Aorta (tissue), 5 donors: ENCODE data around the gene SLC37A1. TPM values are rescaled to one million over a fixed set of nuclear protein-coding genes. Genes with fewer than 3 reads are reported as not detected.

Experiments
- ATAC-seq: fragments of 200-7000 bp; cut with Tn5 transposase; one replicate; pipeline ENCODE4 v1.9.1; 2022; ENCODE audit warnings: moderate library complexity; ENCODE audit not compliant: low FRiP score
- DNase-seq, 2 donors: peaks; one replicate each; pipeline ENCODE4 v3.0.0-alpha.2; 2020
- H3K27ac ChIP-seq, 2 donors: one replicate each; pipeline ENCODE4 v1.5.1; 2013; ENCODE audit warnings: low read length in 2 of 2, mild to moderate bottlenecking in 2 of 2, moderate library complexity in 2 of 2, control low read depth in 1 of 2, inconsistent platforms in 1 of 2, low read depth in 1 of 2
- H3K27me3 ChIP-seq, 2 donors: one replicate each; pipeline ENCODE4 v1.6.1; 2013; ENCODE audit warnings: control low read depth in 1 of 2, low read length in 1 of 2, mild to moderate bottlenecking in 1 of 2, moderate library complexity in 1 of 2; ENCODE audit not compliant: insufficient read depth in 2 of 2, control insufficient read depth in 1 of 2
- H3K36me3 ChIP-seq, 2 donors: one replicate each; pipeline ENCODE4 v1.6.1; 2013; ENCODE audit warnings: control low read depth in 1 of 2, low read length in 1 of 2, mild to moderate bottlenecking in 1 of 2; ENCODE audit not compliant: insufficient read depth in 2 of 2, control insufficient read depth in 1 of 2
- H3K4me1 ChIP-seq, 2 donors: one replicate each; pipeline ENCODE4 v1.6.1; 2013; ENCODE audit warnings: low read length in 2 of 2, control low read depth in 1 of 2, mild to moderate bottlenecking in 1 of 2, moderate library complexity in 1 of 2; ENCODE audit not compliant: insufficient read depth in 2 of 2, control insufficient read depth in 1 of 2
- H3K4me3 ChIP-seq, 2 donors: one replicate each; pipeline ENCODE4 v1.5.1; 2013; ENCODE audit warnings: low read length in 2 of 2, control low read depth in 1 of 2, mild to moderate bottlenecking in 1 of 2
- H3K9me3 ChIP-seq: one replicate; pipeline ENCODE4 v1.6.1; 2013; ENCODE audit warnings: mild to moderate bottlenecking, low read length; ENCODE audit not compliant: control insufficient read depth
- WGBS, 2 donors: extraction: QIAGEN DNeasy Blood & Tissue Kit; methylation state at CpG; one replicate each; pipeline ENCODE4 v1.1.7; 2013; 5-methylcytosine and 5-hydroxymethylcytosine counted together
- intact Hi-C, 2 donors: fragments of 100-400 bp; cut with DNase I; formaldehyde crosslinking; loops; one replicate each; pipeline versions ENCODE4 v1.14.2 to v1.15.0; 2022
- polyA plus RNA-seq, 2 donors: library from polyadenylated mRNA; stranded (reverse); fragments of 200-250 nt; gene quantifications; one replicate each; pipeline ENCODE4 v1.2.3, GENCODE V29; 2013
- total RNA-seq, 2 donors: library from RNA; stranded (reverse); fragmentation: NEBNext Ultra II Directional; extraction: Animal tissue kit (Norgen Biotek cat#: 25700); gene quantifications; one replicate each; pipeline ENCODE4 v1.2.1, GENCODE V29; 2021
- donor health status: healthy with polysubstance abuse.
- donor health status: Bipolar disorder and iron deficiency.
- donor health status: DM: no; HTN: no; CAD: no.
- donor health status: DM: no; HTN: no; CAD: no.
- donor health status: DM: yes; HTN: yes; CAD: no.

Gene SLC37A1
- total and polyA plus RNA-seq, 4 donors, result 5.0 to 11.7 (median 6.4) TPM

GRCh38 chr21:42566524-42567213 lies 53.0 kb downstream of the SLC37A1 start:
- ATAC-seq, result no peak
- WGBS, 2 donors, result 90 to 91% methylated on average over 15 to 16 of the region's 16 CpGs
- Histone ChIP-seq H3K36me3 (peaks cover 0 to 5% of the 10 kb centered on the region in 2 donors), H3K27ac (no peak overlapping the region), H3K27me3 (no peaks in the 10 kb centered on the region), H3K4me1 (no peaks in the 10 kb centered on the region), H3K4me3 (no peak overlapping the region), H3K9me3 (no peaks in the 10 kb centered on the region)
- DNase-seq, result peak; percentile 27 to 58
- intact Hi-C loops, result no loop called here

DNA sequence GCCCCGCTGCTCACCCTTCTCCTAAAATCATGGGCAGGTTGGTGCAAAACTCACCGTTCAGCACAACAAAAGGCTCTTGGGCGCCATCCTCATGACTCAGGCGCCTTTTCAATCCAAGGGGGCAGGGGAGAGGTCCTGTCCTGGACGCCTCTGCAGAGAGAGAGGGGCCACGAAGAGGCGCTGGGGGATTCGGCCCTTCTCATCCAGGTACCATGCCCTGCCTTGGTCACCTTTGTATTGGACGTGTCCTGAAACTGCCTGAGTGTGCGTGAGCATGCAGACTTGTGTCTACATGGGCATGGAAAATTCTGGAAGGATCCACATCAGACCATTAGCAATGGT lies 53.5 kb downstream of the SLC37A1 start:
- no peak overlapping the region for H3K4me3 ChIP-seq
- H3K27ac ChIP-seq, result no peak overlapping the region
- no peaks in the 10 kb centered on the region for H3K9me3 ChIP-seq
- no peaks in the 10 kb centered on the region for H3K27me3 ChIP-seq
- H3K4me1 ChIP-seq, result no peaks in the 10 kb centered on the region
- ATAC-seq (no peak), DNase-seq (peak; percentile 18 to 67)
- peaks cover 0 to 5% of the 10 kb centered on the region in 2 donors for H3K36me3 ChIP-seq
- intact Hi-C loops, result no loop called here
- WGBS, 2 donors, result 95% methylated on average over 10 of the region's 10 CpGs

DNA sequence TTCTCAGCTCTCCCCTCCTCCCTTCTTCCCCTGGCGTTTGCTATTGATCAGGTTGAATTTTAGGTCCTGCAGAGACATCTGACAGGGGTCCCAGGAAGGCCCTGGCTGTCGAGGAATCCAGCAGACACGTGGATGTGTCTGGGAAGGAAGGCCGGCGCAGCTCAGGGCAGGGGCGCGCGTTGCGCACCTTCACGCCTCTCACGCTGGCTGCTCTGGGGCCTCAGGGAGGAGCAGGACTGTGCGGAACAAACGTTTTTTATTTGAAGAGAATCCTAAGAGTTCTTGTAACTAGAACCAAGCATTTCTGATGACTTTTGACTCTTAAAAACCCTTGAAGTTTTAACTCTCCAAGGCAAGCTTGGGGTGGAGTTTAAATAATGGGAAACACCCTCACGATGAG lies 54.2 kb downstream of the SLC37A1 start:
- peaks cover 0 to 5% of the 10 kb centered on the region in 2 donors for H3K36me3 ChIP-seq
- H3K9me3 ChIP-seq, result no peaks in the 10 kb centered on the region
- DNase-seq (peak; percentile 23 to 40), ATAC-seq (no peak)
- 88% methylated on average over 14 of the region's 14 CpGs for WGBS, 2 donors
- no peak overlapping the region for H3K27ac ChIP-seq
- no peak overlapping the region for H3K4me3 ChIP-seq
- no peaks in the 10 kb centered on the region for H3K4me1 ChIP-seq
- no peaks in the 10 kb centered on the region for H3K27me3 ChIP-seq
- intact Hi-C loops, result no loop called here

DNA sequence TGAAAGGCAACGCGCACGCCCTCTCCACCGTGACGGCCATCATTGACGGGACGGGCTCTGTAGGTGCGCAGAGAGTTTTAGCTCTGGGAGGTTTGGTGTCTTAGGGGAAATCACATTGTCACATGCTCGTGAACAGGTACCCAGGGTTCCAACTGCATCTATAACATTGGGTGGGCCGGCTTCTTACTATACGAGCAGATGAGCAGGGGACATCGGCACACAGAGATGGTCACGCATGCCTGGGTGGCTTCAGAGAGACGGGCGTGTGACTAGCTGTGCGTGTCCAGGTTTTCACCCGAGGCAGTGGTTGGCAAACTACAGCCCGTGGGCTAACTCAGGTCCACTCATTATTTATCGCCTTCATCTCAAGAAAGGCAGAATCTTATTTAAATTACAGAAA lies 54.7 kb downstream of the SLC37A1 start:
- Histone ChIP-seq H3K27me3 (no peaks in the 10 kb centered on the region), H3K27ac (no peak overlapping the region), H3K4me3 (no peak overlapping the region), H3K36me3 (peaks cover 0 to 5% of the 10 kb centered on the region in 2 donors), H3K9me3 (no peaks in the 10 kb centered on the region), H3K4me1 (no peaks in the 10 kb centered on the region)
- 96% methylated on average over 19 of the region's 19 CpGs for WGBS, 2 donors
- DNase-seq, result peak; percentile 29 to 32
- no peak for ATAC-seq
- intact Hi-C loops, result no loop called here

GRCh38 chr21:42568866-42569731 lies 55.4 kb downstream of the SLC37A1 start:
- Histone ChIP-seq H3K4me1 (no peaks in the 10 kb centered on the region), H3K9me3 (no peaks in the 10 kb centered on the region), H3K36me3 (peaks cover 0 to 5% of the 10 kb centered on the region in 2 donors), H3K27ac (no peak overlapping the region), H3K27me3 (no peaks in the 10 kb centered on the region), H3K4me3 (no peak overlapping the region)
- WGBS, 2 donors, result 88 to 89% methylated on average over 35 of the region's 35 CpGs
- ATAC-seq, result no peak
- DNase-seq, result peak; percentile 40 to 43
- intact Hi-C loops, result no loop called here

DNA sequence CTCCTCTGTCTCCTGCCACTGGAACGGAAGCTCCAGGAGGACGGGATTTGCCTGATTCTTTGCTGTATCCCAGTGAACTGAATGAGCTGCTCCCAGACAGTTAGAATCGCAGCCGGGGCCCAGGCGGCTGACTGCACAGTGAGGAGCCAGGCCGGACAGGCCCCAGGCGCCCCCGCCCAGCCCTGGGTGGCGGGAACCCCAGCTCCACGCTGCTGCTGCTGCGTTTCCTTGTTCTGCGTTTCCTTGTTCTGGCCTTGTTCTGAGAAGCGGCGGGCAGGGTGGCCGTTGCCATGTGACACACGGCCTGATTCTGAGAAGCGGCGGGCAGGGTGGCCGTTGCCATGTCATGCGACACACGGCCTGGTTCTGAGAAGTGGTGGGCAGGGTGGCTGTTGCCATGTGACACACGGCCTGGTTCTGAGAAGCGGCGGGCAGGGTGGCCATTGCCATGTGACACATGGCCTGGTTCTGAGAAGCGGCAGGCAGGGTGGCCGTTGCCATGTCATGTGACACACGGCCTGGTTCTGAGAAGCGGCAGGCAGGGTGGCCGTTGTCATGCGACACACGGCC lies 56.2 kb downstream of the SLC37A1 start:
- ATAC-seq (no peak), DNase-seq (peak; percentile 21 to 71)
- Histone ChIP-seq H3K4me1 (no peaks in the 10 kb centered on the region), H3K27me3 (no peaks in the 10 kb centered on the region), H3K27ac (no peak overlapping the region), H3K36me3 (peaks cover 0 to 5% of the 10 kb centered on the region in 2 donors), H3K9me3 (no peaks in the 10 kb centered on the region), H3K4me3 (no peak overlapping the region)
- 91 to 95% methylated on average over 29 to 31 of the region's 31 CpGs for WGBS, 2 donors
- intact Hi-C loops, result no loop called here

DNA sequence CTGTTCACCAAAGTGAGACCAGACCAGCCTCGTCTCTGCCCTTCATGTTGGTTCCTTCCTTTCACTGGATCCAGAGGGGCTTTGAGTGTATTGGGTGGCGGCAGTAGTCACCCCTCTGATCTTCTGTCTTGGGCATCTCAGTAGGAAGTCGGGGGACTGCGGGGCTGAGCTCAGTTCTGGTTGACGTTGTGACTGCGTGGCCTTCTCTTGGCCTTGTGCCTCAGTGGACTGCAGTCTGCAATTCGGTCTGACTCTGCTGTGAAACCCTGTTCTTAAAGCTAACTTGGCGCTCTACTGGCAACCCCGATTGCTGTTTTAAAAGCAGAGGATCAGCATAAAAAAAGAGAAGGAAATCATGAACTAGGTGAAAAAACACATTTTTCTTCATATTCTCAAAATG lies 56.7 kb downstream of the SLC37A1 start:
- peaks cover 3% of the 10 kb centered on the region for H3K9me3 ChIP-seq
- intact Hi-C loops, result no loop called here
- H3K4me3 ChIP-seq, result no peak overlapping the region
- no peak for ATAC-seq
- peak; percentile 26 to 44 for DNase-seq
- peaks cover 0 to 8% of the 10 kb centered on the region in 2 donors for H3K36me3 ChIP-seq
- no peak overlapping the region for H3K27ac ChIP-seq
- no peaks in the 10 kb centered on the region for H3K4me1 ChIP-seq
- H3K27me3 ChIP-seq, result no peaks in the 10 kb centered on the region
- WGBS, 2 donors, result 87 to 91% methylated on average over 9 of the region's 9 CpGs

DNA sequence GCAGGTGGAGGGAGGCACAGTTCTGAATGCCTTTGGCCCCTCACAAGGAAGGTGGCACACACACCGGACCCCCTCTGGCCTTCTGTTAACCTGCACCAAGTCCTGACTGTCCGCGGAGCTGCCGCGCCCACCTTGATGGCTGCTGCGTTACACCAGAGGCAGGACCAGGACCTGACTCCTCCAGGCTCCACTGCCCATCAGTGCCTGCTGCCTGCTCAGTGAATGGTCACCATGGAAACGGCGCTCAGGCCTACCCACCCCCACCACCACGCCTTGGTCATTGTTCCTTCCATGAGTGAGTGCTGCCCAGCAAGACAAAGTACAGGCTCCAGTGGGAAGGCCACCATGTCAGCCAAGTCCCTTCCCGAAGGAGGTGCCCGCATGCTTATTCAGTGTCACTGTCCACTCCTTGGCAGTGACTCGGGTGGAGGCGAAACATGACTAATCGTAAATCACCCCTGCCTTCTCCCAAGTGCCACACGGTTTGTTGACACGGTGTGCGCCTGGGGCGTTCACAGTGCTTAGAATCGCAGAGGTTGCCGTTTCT lies 57.3 kb downstream of the SLC37A1 start:
- WGBS, 2 donors, result 74 to 75% methylated on average over 20 of the region's 20 CpGs
- ATAC-seq (no peak), DNase-seq (peak; percentile 38 to 66)
- intact Hi-C loops, result no loop called here
- no peaks in the 10 kb centered on the region for H3K4me1 ChIP-seq
- H3K9me3 ChIP-seq, result peaks cover 3% of the 10 kb centered on the region
- peaks cover 0 to 8% of the 10 kb centered on the region in 2 donors for H3K36me3 ChIP-seq
- H3K27me3 ChIP-seq, result no peaks in the 10 kb centered on the region
- H3K27ac ChIP-seq, result no peak overlapping the region
- no peak overlapping the region for H3K4me3 ChIP-seq
